Liver (tissue), 9 donors: ENCODE data around the gene FMO4. TPM values are rescaled to one million over a fixed set of nuclear protein-coding genes. Genes with fewer than 3 reads are reported as not detected.

Experiments used
- DNase-seq: peaks from one replicate; pipeline ENCODE4 v3.0.0-alpha.2; 2017; ENCODE audit warnings: low spot score
- H3K27ac ChIP-seq, 2 donors: one replicate each; pipeline ENCODE4 v1.7.0; 2013; ENCODE audit warnings: inconsistent platforms in 2 of 2, low read length in 2 of 2, control low read depth in 1 of 2, low read depth in 1 of 2, mild to moderate bottlenecking in 1 of 2
- H3K27me3 ChIP-seq, 4 donors: one replicate each; pipeline versions ENCODE4 v1.6.1 to v1.7.0; 2013; ENCODE audit warnings: low read length in 3 of 4, inconsistent platforms in 1 of 4, mild to moderate bottlenecking in 1 of 4, moderate library complexity in 1 of 4; ENCODE audit not compliant: control insufficient read depth in 4 of 4, insufficient read depth in 4 of 4
- H3K36me3 ChIP-seq, 4 donors: one replicate each; pipeline versions ENCODE4 v1.6.1 to v1.7.0; 2013; ENCODE audit warnings: low read length in 3 of 4, mild to moderate bottlenecking in 3 of 4, low read depth in 1 of 4, moderate library complexity in 1 of 4; ENCODE audit not compliant: control insufficient read depth in 4 of 4, insufficient read depth in 3 of 4
- H3K4me1 ChIP-seq, 4 donors: one replicate each; pipeline versions ENCODE4 v1.6.1 to v1.7.0; 2013; ENCODE audit warnings: low read length in 3 of 4, mild to moderate bottlenecking in 3 of 4, moderate library complexity in 1 of 4; ENCODE audit not compliant: control insufficient read depth in 4 of 4, insufficient read depth in 4 of 4
- H3K4me3 ChIP-seq, 3 donors: one replicate each; pipeline versions ENCODE4 v1.6.1 to v1.7.0; 2013; ENCODE audit warnings: low read length in 3 of 3, control low read depth in 1 of 3, low read depth in 1 of 3, mild to moderate bottlenecking in 1 of 3
- H3K9ac ChIP-seq, 2 donors: one replicate each; pipeline ENCODE4 v1.7.0; 2013; ENCODE audit warnings: low read length in 2 of 2, mild to moderate bottlenecking in 2 of 2, moderate library complexity in 2 of 2, control low read depth in 1 of 2, low read depth in 1 of 2
- H3K9me3 ChIP-seq, 4 donors: one replicate each; pipeline versions ENCODE4 v1.6.1 to v1.7.0; 2013; ENCODE audit warnings: low read length in 3 of 4; ENCODE audit not compliant: control insufficient read depth in 4 of 4
- ATF3 ChIP-seq: IDR thresholded peaks from 2 replicates; pipeline ENCODE4 v1.6.1; 2016; ENCODE audit warnings: antibody characterized with exemption
- EGR1 ChIP-seq, 2 donors: IDR thresholded peaks; 2 replicates each; pipeline ENCODE4 v1.6.1; 2016 to 2018; ENCODE audit warnings: antibody characterized with exemption in 2 of 2, low read depth in 2 of 2
- FOXA1 ChIP-seq: IDR thresholded peaks from 2 replicates; pipeline ENCODE4 v1.6.1; 2016; ENCODE audit warnings: antibody characterized with exemption
- GABPA ChIP-seq, 2 donors: IDR thresholded peaks in 1 of 2; conservative IDR thresholded peaks in 1 of 2; 2 replicates each; pipeline ENCODE4 v1.6.1; 2016; ENCODE audit warnings: antibody characterized with exemption in 2 of 2, mild to moderate bottlenecking in 1 of 2, moderate library complexity in 1 of 2
- HNF4A ChIP-seq, 2 donors: conservative IDR thresholded peaks; 2 replicates each; pipeline ENCODE4 v1.6.1; 2016; ENCODE audit warnings: antibody characterized with exemption in 2 of 2, mild to moderate bottlenecking in 2 of 2
- HNF4G ChIP-seq: IDR thresholded peaks from 2 replicates; pipeline ENCODE4 v1.6.1; 2016; ENCODE audit warnings: antibody characterized with exemption
- JUND ChIP-seq, 2 donors: IDR thresholded peaks; 2 replicates each; pipeline ENCODE4 v1.6.1; 2016; ENCODE audit warnings: antibody characterized with exemption in 2 of 2
- MAX ChIP-seq: IDR thresholded peaks from 2 replicates; pipeline ENCODE4 v1.6.1; 2016; ENCODE audit warnings: antibody characterized with exemption
- NR2F2 ChIP-seq: IDR thresholded peaks from 2 replicates; pipeline ENCODE4 v1.6.1; 2016; ENCODE audit warnings: antibody characterized with exemption
- RAD21 ChIP-seq, 2 donors: IDR thresholded peaks; 2 replicates each; pipeline ENCODE4 v1.6.1; 2016; ENCODE audit warnings: antibody characterized with exemption in 2 of 2, mild to moderate bottlenecking in 2 of 2
- RXRA ChIP-seq, 2 donors: IDR thresholded peaks; 2 replicates each; pipeline ENCODE4 v1.6.1; 2017 to 2018; ENCODE audit warnings: antibody characterized with exemption in 2 of 2, mild to moderate bottlenecking in 1 of 2
- SP1 ChIP-seq: IDR thresholded peaks from 2 replicates; pipeline ENCODE4 v1.6.1; 2018; ENCODE audit warnings: antibody characterized with exemption, mild to moderate bottlenecking
- TAF1 ChIP-seq: conservative IDR thresholded peaks from 2 replicates; pipeline ENCODE4 v1.6.1; 2016; ENCODE audit warnings: antibody characterized with exemption, mild to moderate bottlenecking
- YY1 ChIP-seq: IDR thresholded peaks from 2 replicates; pipeline ENCODE4 v1.6.1; 2016; ENCODE audit warnings: antibody characterized with exemption, mild to moderate bottlenecking
- WGBS: extraction: QIAGEN DNeasy Blood & Tissue Kit; methylation state at CpG from one replicate; pipeline ENCODE4 v1.1.7; 2013; 5-methylcytosine and 5-hydroxymethylcytosine counted together
- polyA plus RNA-seq, 2 donors: library from polyadenylated mRNA; stranded (reverse) in 1 of 2; unstranded in 1 of 2; fragments of 200-250 nt in 1 of 2; fragments of >200 nt in 1 of 2; fragmentation: Nextera tagmentation in 1 of 2; extraction: Ambion mirVana in 1 of 2; gene quantifications; one replicate each; pipeline versions ENCODE4 v1.2.1 to v1.2.3, GENCODE V29; 2013 to 2015
- total RNA-seq, 2 donors: library from RNA; depleted of rRNA; stranded (reverse); fragments of >200 nt; gene quantifications; one replicate each; pipeline ENCODE4 v1.2.3, GENCODE V29; 2014
- TF ChIP-seq, protein P1 (sequence below): fragments of 150-350 bp; IDR thresholded peaks from 2 replicates; pipeline ENCODE4 v1.5.1; 2017; ENCODE audit warnings: improper control_type of control experiment, low read depth, low read length; ENCODE audit not compliant: missing input control
- TF ChIP-seq, protein P2 (sequence below): IDR thresholded peaks from 2 replicates; pipeline ENCODE4 v1.6.1; 2016; ENCODE audit warnings: antibody characterized with exemption, mild to moderate bottlenecking
- TF ChIP-seq, protein P3 (sequence below): IDR thresholded peaks from 2 replicates; pipeline ENCODE4 v1.6.1; 2016; ENCODE audit warnings: antibody characterized with exemption
- donor health status: healthy.
- donor health status: healthy.
- donor health status: healthy.
- donor health status: healthy.
- donor health status: healthy.

Gene FMO4
- total and polyA plus RNA-seq, 4 donors: 7.2 to 26.9 (median 9.3) TPM

GRCh38 chr1:171346881-171347280 lies 32.9 kb downstream of the FMO4 start (continued):
- TF ChIP-seq, protein P1, sequence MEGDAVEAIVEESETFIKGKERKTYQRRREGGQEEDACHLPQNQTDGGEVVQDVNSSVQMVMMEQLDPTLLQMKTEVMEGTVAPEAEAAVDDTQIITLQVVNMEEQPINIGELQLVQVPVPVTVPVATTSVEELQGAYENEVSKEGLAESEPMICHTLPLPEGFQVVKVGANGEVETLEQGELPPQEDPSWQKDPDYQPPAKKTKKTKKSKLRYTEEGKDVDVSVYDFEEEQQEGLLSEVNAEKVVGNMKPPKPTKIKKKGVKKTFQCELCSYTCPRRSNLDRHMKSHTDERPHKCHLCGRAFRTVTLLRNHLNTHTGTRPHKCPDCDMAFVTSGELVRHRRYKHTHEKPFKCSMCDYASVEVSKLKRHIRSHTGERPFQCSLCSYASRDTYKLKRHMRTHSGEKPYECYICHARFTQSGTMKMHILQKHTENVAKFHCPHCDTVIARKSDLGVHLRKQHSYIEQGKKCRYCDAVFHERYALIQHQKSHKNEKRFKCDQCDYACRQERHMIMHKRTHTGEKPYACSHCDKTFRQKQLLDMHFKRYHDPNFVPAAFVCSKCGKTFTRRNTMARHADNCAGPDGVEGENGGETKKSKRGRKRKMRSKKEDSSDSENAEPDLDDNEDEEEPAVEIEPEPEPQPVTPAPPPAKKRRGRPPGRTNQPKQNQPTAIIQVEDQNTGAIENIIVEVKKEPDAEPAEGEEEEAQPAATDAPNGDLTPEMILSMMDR: no peak
- no peak for TF ChIP-seq FOXA1
- no peak for TF ChIP-seq NR2F2

DNA sequence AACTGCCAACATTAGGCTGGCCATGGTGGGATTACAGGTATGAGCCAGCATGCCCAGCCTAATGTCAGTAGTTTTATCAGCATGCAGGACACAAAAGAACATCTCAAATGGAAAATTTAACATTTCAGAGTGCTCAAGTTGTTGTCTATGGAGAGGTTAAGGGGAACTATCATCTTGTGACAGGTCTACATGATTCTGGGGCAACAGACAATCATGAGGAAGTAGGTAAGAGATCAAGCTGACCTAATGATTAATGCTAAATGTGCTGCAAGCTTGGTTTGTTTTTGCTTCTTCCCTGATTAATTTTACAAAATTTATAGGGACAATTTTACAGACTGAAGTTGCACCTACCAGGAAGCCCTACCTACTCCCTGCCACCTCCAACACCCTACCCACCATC lies 36.6 kb downstream of the FMO4 start:
- Histone ChIP-seq H3K9ac (no peak overlapping the region), H3K4me1 (peaks cover 4 to 12% (median 10%) of the 10 kb centered on the region in 4 donors), H3K27me3 (no peaks in the 10 kb centered on the region), H3K27ac (peak overlapping the region in 1 of 2 donors; percentile 1), H3K36me3 (no peaks in the 10 kb centered on the region), H3K4me3 (no peak overlapping the region), H3K9me3 (no peaks in the 10 kb centered on the region)
- DNase-seq: no peak
- TF ChIP-seq GABPA (IDR thresholded peaks at IDR 0.05 in 1 of 2, conservative IDR thresholded peaks at IDR 0.05 in 1 of 2): no peak
- TF ChIP-seq EGR1 (IDR thresholded peaks at IDR 0.05; ENCODE audit: low read depth in 2 of 2): no peak
- TF ChIP-seq RAD21 (IDR thresholded peaks at IDR 0.05): no peak
- TF ChIP-seq SP1: no peak
- TF ChIP-seq ATF3: no peak
- TF ChIP-seq, protein P2, sequence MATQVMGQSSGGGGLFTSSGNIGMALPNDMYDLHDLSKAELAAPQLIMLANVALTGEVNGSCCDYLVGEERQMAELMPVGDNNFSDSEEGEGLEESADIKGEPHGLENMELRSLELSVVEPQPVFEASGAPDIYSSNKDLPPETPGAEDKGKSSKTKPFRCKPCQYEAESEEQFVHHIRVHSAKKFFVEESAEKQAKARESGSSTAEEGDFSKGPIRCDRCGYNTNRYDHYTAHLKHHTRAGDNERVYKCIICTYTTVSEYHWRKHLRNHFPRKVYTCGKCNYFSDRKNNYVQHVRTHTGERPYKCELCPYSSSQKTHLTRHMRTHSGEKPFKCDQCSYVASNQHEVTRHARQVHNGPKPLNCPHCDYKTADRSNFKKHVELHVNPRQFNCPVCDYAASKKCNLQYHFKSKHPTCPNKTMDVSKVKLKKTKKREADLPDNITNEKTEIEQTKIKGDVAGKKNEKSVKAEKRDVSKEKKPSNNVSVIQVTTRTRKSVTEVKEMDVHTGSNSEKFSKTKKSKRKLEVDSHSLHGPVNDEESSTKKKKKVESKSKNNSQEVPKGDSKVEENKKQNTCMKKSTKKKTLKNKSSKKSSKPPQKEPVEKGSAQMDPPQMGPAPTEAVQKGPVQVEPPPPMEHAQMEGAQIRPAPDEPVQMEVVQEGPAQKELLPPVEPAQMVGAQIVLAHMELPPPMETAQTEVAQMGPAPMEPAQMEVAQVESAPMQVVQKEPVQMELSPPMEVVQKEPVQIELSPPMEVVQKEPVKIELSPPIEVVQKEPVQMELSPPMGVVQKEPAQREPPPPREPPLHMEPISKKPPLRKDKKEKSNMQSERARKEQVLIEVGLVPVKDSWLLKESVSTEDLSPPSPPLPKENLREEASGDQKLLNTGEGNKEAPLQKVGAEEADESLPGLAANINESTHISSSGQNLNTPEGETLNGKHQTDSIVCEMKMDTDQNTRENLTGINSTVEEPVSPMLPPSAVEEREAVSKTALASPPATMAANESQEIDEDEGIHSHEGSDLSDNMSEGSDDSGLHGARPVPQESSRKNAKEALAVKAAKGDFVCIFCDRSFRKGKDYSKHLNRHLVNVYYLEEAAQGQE: no peak
- TF ChIP-seq RXRA (IDR thresholded peaks at IDR 0.05): no peak
- no peak for TF ChIP-seq YY1
- no peak for TF ChIP-seq HNF4A (conservative IDR thresholded peaks at IDR 0.05)
- no peak for TF ChIP-seq JUND (IDR thresholded peaks at IDR 0.05)

DNA sequence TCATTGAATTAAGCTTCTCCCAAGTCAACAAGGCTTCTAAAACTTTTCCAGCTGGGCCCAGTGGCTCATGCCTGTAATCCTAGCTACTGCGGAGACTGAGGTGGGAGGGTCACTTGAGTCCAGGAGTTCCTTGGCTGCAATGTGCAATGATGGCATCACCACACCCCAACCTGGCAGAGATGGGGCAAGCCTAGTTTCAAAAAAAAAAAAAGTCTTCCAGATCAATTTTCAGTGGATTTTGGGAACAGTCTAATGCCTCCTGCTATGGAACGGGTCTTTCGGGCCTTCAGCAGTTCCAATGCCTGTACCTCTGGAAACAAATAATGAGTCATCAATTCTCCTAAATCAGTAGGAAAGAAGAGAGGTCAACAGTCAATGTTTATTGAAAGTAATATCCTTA lies 38.0 kb downstream of the FMO4 start:
- DNase-seq: no peak
- 32% methylated on average over 3 of the region's 3 CpGs for WGBS

More for the DNA sequence above, 38.0 kb downstream of the FMO4 start:
- no peak overlapping the region for H3K4me3 ChIP-seq
- TF ChIP-seq RAD21 (IDR thresholded peaks at IDR 0.05) (peak; percentile 23 to 24), JUND (IDR thresholded peaks at IDR 0.05) (peak; percentile 89 to 93), HNF4G (no peak), HNF4A (conservative IDR thresholded peaks at IDR 0.05) (peak; percentile 65 to 70), RXRA (IDR thresholded peaks at IDR 0.05) (peak; percentile 77 to 82), ATF3 (peak; percentile 78), GABPA (IDR thresholded peaks at IDR 0.05 in 1 of 2, conservative IDR thresholded peaks at IDR 0.05 in 1 of 2) (no peak), EGR1 (IDR thresholded peaks at IDR 0.05; ENCODE audit: low read depth in 2 of 2) (no peak), TAF1 (no peak), YY1 (peak; percentile 70), MAX (peak; percentile 34), SP1 (peak; percentile 72)
- TF ChIP-seq, protein P3, sequence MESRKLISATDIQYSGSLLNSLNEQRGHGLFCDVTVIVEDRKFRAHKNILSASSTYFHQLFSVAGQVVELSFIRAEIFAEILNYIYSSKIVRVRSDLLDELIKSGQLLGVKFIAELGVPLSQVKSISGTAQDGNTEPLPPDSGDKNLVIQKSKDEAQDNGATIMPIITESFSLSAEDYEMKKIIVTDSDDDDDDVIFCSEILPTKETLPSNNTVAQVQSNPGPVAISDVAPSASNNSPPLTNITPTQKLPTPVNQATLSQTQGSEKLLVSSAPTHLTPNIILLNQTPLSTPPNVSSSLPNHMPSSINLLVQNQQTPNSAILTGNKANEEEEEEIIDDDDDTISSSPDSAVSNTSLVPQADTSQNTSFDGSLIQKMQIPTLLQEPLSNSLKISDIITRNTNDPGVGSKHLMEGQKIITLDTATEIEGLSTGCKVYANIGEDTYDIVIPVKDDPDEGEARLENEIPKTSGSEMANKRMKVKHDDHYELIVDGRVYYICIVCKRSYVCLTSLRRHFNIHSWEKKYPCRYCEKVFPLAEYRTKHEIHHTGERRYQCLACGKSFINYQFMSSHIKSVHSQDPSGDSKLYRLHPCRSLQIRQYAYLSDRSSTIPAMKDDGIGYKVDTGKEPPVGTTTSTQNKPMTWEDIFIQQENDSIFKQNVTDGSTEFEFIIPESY: peak; percentile 13
- no peaks in the 10 kb centered on the region for H3K9me3 ChIP-seq
- no peak overlapping the region for H3K9ac ChIP-seq
- no peaks in the 10 kb centered on the region for H3K36me3 ChIP-seq
- no peaks in the 10 kb centered on the region for H3K27me3 ChIP-seq
- H3K4me1 ChIP-seq: peaks cover 4 to 8% (median 8%) of the 10 kb centered on the region in 4 donors
- H3K27ac ChIP-seq: peak overlapping the region; percentile 53 to 79
